Endodermal cell (in vitro differentiated cells): ENCODE data around the gene ENOSF1. TPM values are rescaled to one million over a fixed set of nuclear protein-coding genes. Genes with fewer than 3 reads are reported as not detected.

Source experiments
- DNase-seq: peaks from one replicate; pipeline ENCODE4 v3.0.0-alpha.2; 2017
- H3K27ac ChIP-seq: 2 replicates; pipeline ENCODE4 v1.5.1; 2013; ENCODE audit warnings: mild to moderate bottlenecking, low read depth, low read length, moderate library complexity
- H3K27me3 ChIP-seq: 2 replicates; pipeline ENCODE4 v1.6.1; 2013; ENCODE audit warnings: mild to moderate bottlenecking, low read length, moderate library complexity; ENCODE audit not compliant: insufficient read depth, control insufficient read depth, poor library complexity, severe bottlenecking
- H3K36me3 ChIP-seq: 2 replicates; pipeline ENCODE4 v1.7.0; 2013; ENCODE audit warnings: mild to moderate bottlenecking, low read length, moderate library complexity; ENCODE audit not compliant: control insufficient read depth, insufficient read depth
- H3K4me1 ChIP-seq: one replicate; pipeline ENCODE4 v1.7.0; 2013; ENCODE audit warnings: low read length; ENCODE audit not compliant: control insufficient read depth, insufficient read depth
- H3K4me3 ChIP-seq: 2 replicates; pipeline ENCODE4 v1.5.1; 2013; ENCODE audit warnings: mild to moderate bottlenecking, low read length, moderate library complexity
- H3K9ac ChIP-seq: 2 replicates; pipeline ENCODE4 v1.6.1; 2013; ENCODE audit warnings: mild to moderate bottlenecking, low read length, moderate library complexity; ENCODE audit not compliant: poor library complexity, severe bottlenecking; ENCODE audit errors: extremely low read depth
- H3K9me3 ChIP-seq: 2 replicates; pipeline ENCODE4 v1.6.1; 2013; ENCODE audit warnings: mild to moderate bottlenecking, low read length, moderate library complexity; ENCODE audit not compliant: control insufficient read depth
- H3K27ac Mint-ChIP-seq: 2 replicates; pipeline ENCODE4 v1.8.0; 2020; ENCODE audit warnings: mixed read lengths
- H3K27me3 Mint-ChIP-seq: 2 replicates; pipeline ENCODE4 v1.8.0; 2021; ENCODE audit warnings: mild to moderate bottlenecking, mixed read lengths; ENCODE audit not compliant: insufficient read depth
- H3K36me3 Mint-ChIP-seq: 2 replicates; pipeline ENCODE4 v1.8.0; 2020; ENCODE audit warnings: low read depth, mixed read lengths
- H3K4me1 Mint-ChIP-seq: 2 replicates; pipeline ENCODE4 v1.8.0; 2020; ENCODE audit warnings: mixed read lengths
- H3K4me3 Mint-ChIP-seq: 2 replicates; pipeline ENCODE4 v1.8.0; 2020; ENCODE audit warnings: mild to moderate bottlenecking, moderate library complexity, mixed read lengths
- H3K9me3 Mint-ChIP-seq: 2 replicates; pipeline ENCODE4 v1.8.0; 2020; ENCODE audit warnings: mild to moderate bottlenecking, mixed read lengths
- CTCF ChIP-seq: fragments of 200-600 bp; sonication (generic); conservative IDR thresholded peaks from 2 replicates; pipeline ENCODE4 v1.5.0; 2021; ENCODE audit warnings: antibody characterized with exemption, mild to moderate bottlenecking
- WGBS, 2 experiments: methylation state at CpG; one replicate each; pipeline versions ENCODE4 v1.1.5 to v1.1.7; 2013; ENCODE audit warnings: missing lambda C conversion rate in 2 of 2, mixed read lengths in 1 of 2; ENCODE audit not compliant: insufficient coverage in 1 of 2, insufficient read length in 1 of 2; 5-methylcytosine and 5-hydroxymethylcytosine counted together
- total RNA-seq, 2 donors: library from RNA; stranded (reverse); fragmentation: NEBNext Ultra II Directional in 1 of 2; extraction: Animal tissue kit (Norgen Biotek cat#: 25700) in 1 of 2; gene quantifications; 2 replicates in 1 of 2; 3 replicates in 1 of 2; pipeline ENCODE4 v1.2.1, GENCODE V29; 2021

Gene ENOSF1
- total RNA-seq, 2 donors from 2014 or later: 85.7 to 89.5 TPM

DNA sequence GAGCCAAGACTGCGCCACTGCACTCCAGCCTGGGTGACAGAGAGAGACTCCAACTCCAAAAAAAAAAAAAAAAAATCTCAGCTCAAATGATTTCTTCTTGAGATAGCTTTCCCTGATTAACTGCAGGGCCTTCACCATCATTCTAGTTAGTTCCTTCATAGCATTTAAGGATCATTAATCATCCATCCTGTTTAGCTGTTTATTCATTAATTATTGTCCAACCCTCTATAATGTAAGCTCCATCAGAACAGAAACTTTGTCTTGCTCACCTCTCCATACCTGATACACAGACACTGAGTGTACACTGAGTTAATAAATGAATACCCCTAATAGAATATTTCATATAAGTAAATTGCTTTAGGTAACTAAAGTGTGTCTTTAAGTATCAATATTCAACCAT, 42.2 kb upstream of the ENOSF1 start:
- Histone ChIP-seq H3K9ac (no peak overlapping the region), H3K27ac (no peak overlapping the region), H3K27me3 (no peaks in the 10 kb centered on the region), H3K9me3 (no peaks in the 10 kb centered on the region), H3K36me3 (peaks cover 19% of the 10 kb centered on the region), H3K4me3 (no peak overlapping the region), H3K4me1 (peaks cover 3% of the 10 kb centered on the region)
- Mint-ChIP-seq H3K36me3 (peaks cover 10% of the 10 kb centered on the region), H3K27me3 (no peaks in the 10 kb centered on the region), H3K4me1 (peaks cover 11% of the 10 kb centered on the region), H3K27ac (no peak overlapping the region), H3K9me3 (no peaks in the 10 kb centered on the region), H3K4me3 (no peak overlapping the region)
- no peak for DNase-seq
- TF ChIP-seq CTCF: no peak
- 100% methylated on average over 1 of the region's 1 CpG for WGBS, 2 experiments

DNA sequence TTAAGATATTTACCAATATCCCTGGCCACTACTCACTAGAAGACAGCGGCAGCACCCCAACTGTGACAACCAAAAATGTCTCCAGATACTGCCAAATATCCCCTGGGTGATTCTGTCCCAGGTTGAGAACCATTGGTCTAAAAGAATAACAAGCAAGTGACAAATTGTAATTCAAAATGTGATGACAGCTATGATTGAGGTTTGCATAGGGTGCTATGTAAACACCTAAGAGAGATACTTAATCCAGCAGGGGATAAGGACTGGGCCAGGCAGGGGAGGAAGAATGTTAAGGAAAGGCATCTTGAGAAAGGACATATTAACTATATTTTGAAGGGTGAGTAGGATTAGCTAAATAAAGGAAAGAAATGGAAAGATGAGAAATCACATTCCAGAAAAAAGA, 38.0 kb upstream of the ENOSF1 start:
- DNase-seq: no peak
- Histone ChIP-seq H3K4me3 (no peak overlapping the region), H3K36me3 (peaks cover 41% of the 10 kb centered on the region), H3K9ac (no peak overlapping the region), H3K9me3 (no peaks in the 10 kb centered on the region), H3K27me3 (no peaks in the 10 kb centered on the region), H3K4me1 (peaks cover 3% of the 10 kb centered on the region), H3K27ac (no peak overlapping the region)
- Mint-ChIP-seq H3K9me3 (no peaks in the 10 kb centered on the region), H3K36me3 (peaks cover 21% of the 10 kb centered on the region), H3K27me3 (no peaks in the 10 kb centered on the region), H3K4me3 (no peak overlapping the region), H3K4me1 (peaks cover 11% of the 10 kb centered on the region), H3K27ac (no peak overlapping the region)
- TF ChIP-seq CTCF: no peak
- 95 to 100% methylated on average over 1 of the region's 1 CpG for WGBS, 2 experiments

- no peak for DNase-seq
- H3K9me3 ChIP-seq: no peaks in the 10 kb centered on the region
Measured at GRCh38 chr18:744832-745597, 32.6 kb upstream of the ENOSF1 start.

More at GRCh38 chr18:744832-745597, 32.6 kb upstream of the ENOSF1 start:
- no peaks in the 10 kb centered on the region for H3K4me1 Mint-ChIP-seq
- H3K4me3 Mint-ChIP-seq: no peak overlapping the region
- no peak overlapping the region for H3K27ac ChIP-seq
- H3K27ac Mint-ChIP-seq: no peak overlapping the region
- H3K4me1 ChIP-seq: no peaks in the 10 kb centered on the region
- no peaks in the 10 kb centered on the region for H3K27me3 ChIP-seq
- H3K36me3 ChIP-seq: peaks cover 64% of the 10 kb centered on the region
- no peaks in the 10 kb centered on the region for H3K9me3 Mint-ChIP-seq
- no peak overlapping the region for H3K4me3 ChIP-seq
- TF ChIP-seq CTCF: no peak
- H3K36me3 Mint-ChIP-seq: peaks cover 42% of the 10 kb centered on the region
- no peak overlapping the region for H3K9ac ChIP-seq
- 76 to 81% methylated on average over 2 of the region's 2 CpGs for WGBS, 2 experiments
- H3K27me3 Mint-ChIP-seq: no peaks in the 10 kb centered on the region
